Rectal smooth muscle tissue (tissue), 1 donor: Measurements from ENCODE around the gene COX4I2.
A peak's percentile ranks its signal among the peaks of the same experiment; 100 is the strongest.
"Not testable (repeated sequence)": the region's sequence is repeated elsewhere in the genome, so short reads cannot be mapped to it uniquely, and the experiment has no call there.

Experiments used
- H3K27ac ChIP-seq: one replicate; pipeline ENCODE4 v1.7.0; 2013; ENCODE audit warnings: low read depth, low read length, inconsistent platforms
- H3K27me3 ChIP-seq: one replicate; pipeline ENCODE4 v1.7.0; 2013; ENCODE audit warnings: low read length; ENCODE audit not compliant: control insufficient read depth, insufficient read depth
- H3K36me3 ChIP-seq: one replicate; pipeline ENCODE4 v1.7.0; 2013; ENCODE audit warnings: low read length; ENCODE audit not compliant: control insufficient read depth, insufficient read depth
- H3K4me1 ChIP-seq: one replicate; pipeline ENCODE4 v1.7.0; 2013; ENCODE audit warnings: low read length; ENCODE audit not compliant: control insufficient read depth, insufficient read depth
- H3K4me3 ChIP-seq: one replicate; pipeline ENCODE4 v1.7.0; 2013; ENCODE audit warnings: low read length
- H3K9ac ChIP-seq: one replicate; pipeline ENCODE4 v1.7.0; 2013; ENCODE audit warnings: low read length

Gene COX4I2

DNA sequence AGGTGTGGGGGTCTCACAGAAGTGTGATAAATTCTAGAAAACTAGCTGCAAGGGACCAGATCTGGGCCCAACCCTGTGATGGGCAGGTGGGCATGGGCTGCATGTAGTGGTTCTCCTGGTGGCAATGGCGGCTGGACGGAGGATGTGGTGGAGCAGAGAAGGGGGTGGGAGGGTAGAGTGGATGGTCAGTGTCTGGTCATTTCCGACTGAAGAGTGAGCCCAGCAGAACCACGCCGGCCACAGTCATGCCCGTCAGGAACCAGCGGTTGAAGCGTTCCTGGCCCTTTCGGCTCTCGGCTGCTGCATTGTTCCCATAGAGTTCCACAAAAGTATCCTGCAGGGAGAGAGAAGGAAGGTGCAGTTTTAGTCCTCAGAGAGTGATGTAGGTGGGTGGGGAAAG, 28.0 kb downstream of the COX4I2 start:
- peaks cover 16% of the 10 kb centered on the region for H3K4me1 ChIP-seq
- peaks cover 7% of the 10 kb centered on the region for H3K36me3 ChIP-seq
- no peaks in the 10 kb centered on the region for H3K27me3 ChIP-seq
- H3K9ac ChIP-seq = no peak overlapping the region
- H3K27ac ChIP-seq = no peak overlapping the region
- H3K4me3 ChIP-seq = no peak overlapping the region

DNA sequence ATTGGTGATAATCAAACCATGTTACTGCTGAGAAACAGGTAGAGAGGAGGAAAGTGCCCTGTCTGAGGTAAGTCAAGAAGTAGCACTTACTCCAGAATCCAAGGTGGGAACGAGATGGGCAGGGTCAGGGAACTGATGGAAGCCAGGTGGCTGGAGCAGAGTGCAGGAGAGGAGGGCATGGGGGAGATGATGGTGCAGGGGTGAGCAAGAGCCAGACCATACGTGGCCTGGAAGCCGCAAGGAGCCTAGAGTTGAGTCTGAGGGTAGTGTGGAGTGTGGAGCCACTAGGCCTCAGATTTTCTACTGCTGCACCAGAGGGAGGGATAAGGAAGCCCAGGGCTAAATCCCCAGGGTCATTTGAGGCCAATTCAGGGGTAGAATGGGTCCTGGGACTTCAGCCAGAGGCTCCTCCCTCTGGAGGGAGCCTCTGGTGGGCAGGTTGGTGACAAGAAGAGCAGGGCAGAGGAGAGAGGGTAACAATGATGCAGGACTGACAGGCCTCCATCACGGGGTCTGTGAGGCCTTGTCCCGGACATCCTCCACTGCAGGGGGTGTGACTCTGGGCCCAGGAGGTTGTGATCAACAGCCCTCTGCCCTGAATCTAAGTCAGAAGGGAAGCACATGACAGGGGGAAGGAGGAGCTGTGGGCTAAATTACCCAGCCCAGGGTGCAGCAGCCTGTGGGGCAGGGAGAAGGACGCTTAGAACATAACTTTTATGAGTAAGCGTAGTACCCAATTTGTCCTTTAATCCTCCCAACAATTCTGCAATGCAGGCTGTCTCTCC, 28.7 kb downstream of the COX4I2 start:
- no peak overlapping the region for H3K4me3 ChIP-seq

DNA sequence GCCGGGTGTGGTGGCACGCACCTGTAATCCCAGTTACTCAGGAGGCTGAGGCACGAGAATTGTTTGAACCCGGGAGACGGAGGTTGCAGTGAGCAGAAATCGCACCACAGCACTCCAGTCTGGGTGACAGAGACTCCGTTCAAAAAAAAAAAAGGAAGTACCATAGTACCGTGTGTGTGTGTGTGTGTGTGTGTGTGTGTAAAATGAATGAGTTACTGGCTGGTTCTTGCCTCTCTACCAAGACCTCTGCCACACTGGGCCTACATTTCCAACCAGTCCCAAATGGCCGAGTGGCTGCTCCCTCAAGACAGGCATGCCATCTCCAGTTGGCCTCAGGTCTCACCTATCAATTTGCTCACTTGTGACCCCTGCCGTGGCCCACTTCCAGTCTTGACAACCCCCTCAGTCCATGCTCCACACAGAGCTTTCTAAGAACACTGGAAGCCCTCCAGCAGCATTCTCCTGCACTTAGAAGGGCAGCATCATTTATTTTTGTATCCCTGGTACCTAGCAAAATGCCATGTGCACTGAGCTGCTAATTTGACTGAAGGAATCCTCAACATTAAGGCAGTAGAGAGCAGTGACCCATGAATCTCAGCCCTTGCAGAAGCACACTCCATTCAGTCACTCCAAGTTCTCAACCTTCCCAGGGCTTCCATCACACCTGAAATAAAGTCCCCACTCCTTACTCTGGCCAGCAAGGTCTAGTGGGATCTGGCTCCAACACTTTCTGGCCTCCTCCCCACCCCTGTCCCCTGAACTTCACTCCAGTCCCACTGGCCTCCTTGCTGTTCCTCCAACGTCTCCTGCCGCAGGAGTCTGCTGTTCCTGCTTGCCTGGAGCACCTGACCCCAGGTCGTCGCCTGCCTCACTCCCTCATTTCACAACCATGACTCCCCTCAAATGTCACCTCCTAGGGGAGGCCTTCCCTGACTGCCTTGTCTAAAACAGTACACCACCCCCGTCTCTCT, 29.9 kb downstream of the COX4I2 start:
- Histone ChIP-seq H3K4me3 (no peak overlapping the region), H3K9ac (no peak overlapping the region), H3K36me3 (peaks cover 7% of the 10 kb centered on the region), H3K4me1 (peaks cover 18% of the 10 kb centered on the region), H3K27ac (no peak overlapping the region), H3K27me3 (no peaks in the 10 kb centered on the region)

More for the DNA sequence above, 28.7 kb downstream of the COX4I2 start:
- Histone ChIP-seq H3K27ac (no peak overlapping the region), H3K4me1 (peaks cover 18% of the 10 kb centered on the region), H3K36me3 (peaks cover 7% of the 10 kb centered on the region), H3K9ac (no peak overlapping the region), H3K27me3 (no peaks in the 10 kb centered on the region)

DNA sequence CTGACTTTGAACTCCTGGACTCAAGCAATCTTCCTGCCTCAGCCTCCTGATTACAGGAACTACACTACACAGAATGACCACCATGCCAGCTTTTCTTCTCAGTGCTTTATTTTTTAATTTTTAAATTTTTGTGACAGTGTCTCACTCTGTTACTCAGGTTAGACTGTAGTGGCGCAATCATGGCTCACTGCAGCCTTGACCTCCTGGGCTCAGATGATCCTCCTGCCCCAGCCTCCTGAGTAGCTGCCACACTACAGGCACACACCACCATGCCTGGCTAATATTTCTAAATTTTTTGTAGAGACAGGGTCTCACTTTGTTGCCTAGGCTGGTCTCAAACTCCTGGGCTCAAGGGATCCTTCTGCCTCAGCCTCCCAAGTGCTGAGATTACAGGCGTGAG, 31.2 kb downstream of the COX4I2 start:
- H3K4me1 ChIP-seq = peaks cover 18% of the 10 kb centered on the region
- not testable (repeated sequence) for H3K27me3 ChIP-seq, H3K27ac ChIP-seq, H3K4me3 ChIP-seq, H3K36me3 ChIP-seq, H3K9ac ChIP-seq

DNA sequence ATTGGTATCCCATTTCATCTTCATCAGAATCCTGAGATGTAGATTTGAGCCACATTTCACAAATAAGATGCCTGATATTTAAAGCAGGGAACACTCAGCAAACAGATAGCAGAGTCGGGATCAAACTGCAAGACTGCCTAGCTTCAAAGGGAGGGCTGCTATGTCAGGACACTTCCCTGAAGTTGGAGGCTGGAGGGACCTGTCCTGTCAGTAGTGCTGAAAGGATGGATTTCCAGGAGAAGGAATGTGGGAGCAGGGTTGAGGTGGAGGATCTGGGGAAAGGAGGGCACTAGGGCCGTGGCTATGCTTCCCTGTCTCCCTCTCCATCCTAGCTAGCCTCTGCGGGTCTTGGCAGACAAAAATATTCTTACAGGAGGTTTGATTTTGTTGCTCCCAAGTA, 32.2 kb downstream of the COX4I2 start:
- H3K36me3 ChIP-seq = peaks cover 5% of the 10 kb centered on the region
- H3K9ac ChIP-seq = no peak overlapping the region
- no peak overlapping the region for H3K4me3 ChIP-seq
- H3K27ac ChIP-seq = peak overlapping the region; percentile 69
- peaks cover 15% of the 10 kb centered on the region for H3K4me1 ChIP-seq
- no peaks in the 10 kb centered on the region for H3K27me3 ChIP-seq

DNA sequence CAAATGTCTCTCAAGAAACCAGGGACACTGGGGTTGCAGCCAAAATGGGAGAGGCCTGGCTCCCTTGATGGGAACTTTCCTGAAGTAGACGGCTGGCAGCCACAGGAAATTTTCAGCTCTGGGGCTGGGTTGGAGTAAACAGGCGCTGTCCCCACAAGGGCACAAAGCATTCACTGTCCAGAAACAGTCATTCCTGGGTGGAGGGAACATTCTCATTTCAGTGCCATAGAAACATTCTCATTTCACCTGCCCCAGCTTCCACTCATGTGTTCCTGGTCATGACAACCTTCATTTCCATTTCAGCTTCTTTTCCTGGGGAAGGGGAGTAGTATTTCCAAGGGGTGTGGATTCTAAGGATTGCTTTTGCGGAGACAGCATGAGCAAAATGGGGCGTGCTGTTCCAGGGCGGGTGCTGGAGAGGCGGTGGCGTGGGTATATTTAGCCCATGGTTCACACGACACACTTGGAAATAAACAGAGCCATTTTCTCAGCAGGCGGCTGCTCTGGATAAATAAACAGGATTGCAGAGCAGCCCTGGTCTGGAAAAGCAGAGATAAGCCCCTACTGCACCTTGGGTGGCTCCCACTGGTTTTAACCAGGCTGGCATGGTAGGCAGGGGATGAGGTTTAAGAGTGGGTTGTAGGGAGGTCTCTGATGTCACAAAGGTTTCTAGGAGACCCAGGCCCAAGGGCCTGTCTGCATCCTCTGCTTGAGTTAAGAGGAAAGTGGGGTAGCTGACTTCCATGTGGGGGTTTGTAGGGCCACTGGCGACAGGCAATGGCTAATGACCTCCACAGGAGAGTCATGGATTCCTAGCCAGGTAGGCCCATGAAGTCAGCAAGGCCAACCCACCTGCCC, 32.9 kb downstream of the COX4I2 start:
- Histone ChIP-seq H3K27ac (peak overlapping the region; percentile 69), H3K4me1 (peaks cover 15% of the 10 kb centered on the region), H3K4me3 (peak overlapping the region; percentile 10), H3K27me3 (no peaks in the 10 kb centered on the region), H3K36me3 (no peaks in the 10 kb centered on the region), H3K9ac (no peak overlapping the region)

DNA sequence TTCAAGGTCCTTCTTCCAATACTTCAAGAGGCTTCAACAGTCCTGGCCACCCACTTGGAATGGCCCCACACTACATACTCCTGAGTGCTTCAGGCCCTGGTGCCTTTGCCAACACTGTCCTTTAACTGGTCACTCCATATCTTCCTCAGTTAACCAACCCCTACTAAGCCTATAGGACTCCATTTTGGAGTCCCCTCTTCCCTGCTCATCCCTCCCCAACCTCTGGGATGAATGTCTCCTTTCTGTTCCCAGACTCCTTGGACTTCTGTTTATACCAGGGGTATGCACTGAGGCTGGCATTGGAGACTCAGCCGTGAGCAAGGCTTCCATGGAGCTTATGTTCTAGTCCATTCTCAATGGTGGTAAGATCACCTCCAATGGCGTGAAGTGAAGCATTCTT, 33.6 kb downstream of the COX4I2 start:
- H3K27me3 ChIP-seq = no peaks in the 10 kb centered on the region
- H3K9ac ChIP-seq = no peak overlapping the region
- H3K4me1 ChIP-seq = peaks cover 15% of the 10 kb centered on the region
- no peak overlapping the region for H3K4me3 ChIP-seq
- no peaks in the 10 kb centered on the region for H3K36me3 ChIP-seq
- H3K27ac ChIP-seq = peak overlapping the region; percentile 73

DNA sequence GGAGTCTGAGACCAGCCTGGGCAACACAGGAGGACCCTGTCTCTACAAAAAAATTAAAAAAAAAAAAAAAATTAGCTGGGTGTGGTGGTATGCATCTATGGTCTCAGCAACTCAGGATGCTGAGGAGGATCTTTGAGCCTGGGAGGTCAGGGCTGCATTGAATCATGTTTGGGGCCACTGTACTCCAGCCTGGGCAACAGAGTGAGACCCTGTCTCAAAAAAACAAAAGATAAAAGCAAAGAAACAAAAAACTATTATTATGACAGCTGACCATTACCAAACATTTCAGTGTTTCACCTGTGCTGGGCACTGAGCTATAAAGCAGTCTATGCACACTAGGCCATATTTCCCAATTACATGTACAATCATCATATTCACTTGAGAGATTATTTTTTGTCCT, 35.7 kb downstream of the COX4I2 start:
- Histone ChIP-seq H3K27me3 (no peaks in the 10 kb centered on the region), H3K27ac (no peak overlapping the region), H3K4me3 (no peak overlapping the region), H3K4me1 (peaks cover 15% of the 10 kb centered on the region), H3K36me3 (no peaks in the 10 kb centered on the region), H3K9ac (no peak overlapping the region)

DNA sequence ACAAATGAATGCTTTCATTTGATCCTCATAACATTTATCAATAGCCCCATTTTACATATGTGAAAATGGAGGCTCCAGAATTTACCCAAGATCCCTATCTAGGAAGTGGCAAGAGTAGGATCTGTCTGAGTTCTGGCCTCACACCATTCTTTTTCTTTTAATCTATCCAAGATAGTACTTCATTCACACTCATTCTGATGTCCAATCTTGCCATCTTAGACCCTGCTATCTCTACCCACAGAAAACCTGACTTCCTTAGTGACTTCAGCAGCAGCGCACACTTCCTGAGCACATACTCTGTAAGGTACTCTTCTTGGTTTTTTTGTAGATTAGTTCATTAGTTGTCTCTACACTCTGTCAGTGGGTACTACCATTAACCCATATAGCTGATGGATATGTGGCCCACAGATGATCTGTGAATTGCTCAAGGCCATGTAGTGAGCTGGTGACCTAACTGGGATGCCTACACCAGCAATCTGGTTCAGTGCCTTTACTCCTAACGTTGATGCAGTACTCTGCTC, 36.3 kb downstream of the COX4I2 start:
- Histone ChIP-seq H3K27ac (no peak overlapping the region), H3K4me3 (no peak overlapping the region), H3K4me1 (peaks cover 15% of the 10 kb centered on the region), H3K9ac (no peak overlapping the region), H3K36me3 (no peaks in the 10 kb centered on the region), H3K27me3 (no peaks in the 10 kb centered on the region)

DNA sequence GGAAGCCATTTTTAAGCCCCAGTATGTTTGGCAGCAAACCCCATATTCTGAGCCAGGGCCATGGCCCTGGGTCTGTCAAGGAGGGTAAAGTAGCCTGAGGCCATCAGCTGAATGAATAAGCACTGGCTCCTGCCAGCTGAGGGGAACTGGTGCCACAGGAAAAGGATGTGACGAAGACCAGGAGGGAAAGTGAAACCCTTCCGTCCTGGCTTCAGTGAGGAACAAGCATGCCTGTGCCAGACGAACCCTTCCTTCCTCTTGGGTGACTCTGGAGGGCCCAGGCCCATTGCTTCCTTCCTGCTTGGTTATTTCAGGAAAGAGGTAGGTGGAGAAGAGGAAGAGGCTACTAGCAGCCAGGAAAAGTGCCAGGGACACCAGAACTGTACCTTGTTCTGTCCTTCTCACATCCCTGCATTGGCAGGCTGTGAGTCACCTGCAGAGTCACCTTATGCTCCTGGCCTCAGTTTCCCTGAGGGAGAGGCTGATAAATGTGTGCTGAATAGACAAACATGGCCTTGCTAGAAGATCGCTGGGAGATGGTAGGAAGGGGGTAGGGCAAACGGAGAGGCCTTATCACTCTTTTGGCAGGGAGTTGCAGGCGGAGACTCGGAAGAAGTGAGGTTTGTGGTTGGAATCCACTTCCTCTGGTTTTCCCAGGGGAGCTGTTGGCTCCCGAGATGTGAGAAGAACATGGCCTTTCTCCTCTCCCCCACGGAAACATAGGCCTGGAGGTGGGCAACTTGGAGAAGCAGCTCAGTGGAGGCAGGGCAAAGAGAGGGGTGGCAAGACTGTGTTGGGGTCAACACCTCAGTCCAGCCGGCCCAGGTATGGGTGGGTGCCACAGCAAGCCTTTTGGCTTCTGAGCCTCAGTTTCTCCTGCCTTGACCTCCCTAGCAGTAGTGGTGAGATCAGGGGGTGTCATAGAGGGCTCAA, 37.4 kb downstream of the COX4I2 start:
- H3K36me3 ChIP-seq = peaks cover 3% of the 10 kb centered on the region
- H3K27me3 ChIP-seq = no peaks in the 10 kb centered on the region
- no peak overlapping the region for H3K9ac ChIP-seq
- no peak overlapping the region for H3K27ac ChIP-seq
- peak overlapping the region; percentile 29 for H3K4me3 ChIP-seq
- H3K4me1 ChIP-seq = peaks cover 8% of the 10 kb centered on the region
